ENCODE measurements around the gene LRRC10. TPM values are rescaled to one million over a fixed set of nuclear protein-coding genes. Genes with fewer than 3 reads are reported as not detected.

LRRC10 gene
- polyA plus RNA-seq, 2 of the 4 experiments (the other 2 are of a cell fraction), result not detected

DNA sequence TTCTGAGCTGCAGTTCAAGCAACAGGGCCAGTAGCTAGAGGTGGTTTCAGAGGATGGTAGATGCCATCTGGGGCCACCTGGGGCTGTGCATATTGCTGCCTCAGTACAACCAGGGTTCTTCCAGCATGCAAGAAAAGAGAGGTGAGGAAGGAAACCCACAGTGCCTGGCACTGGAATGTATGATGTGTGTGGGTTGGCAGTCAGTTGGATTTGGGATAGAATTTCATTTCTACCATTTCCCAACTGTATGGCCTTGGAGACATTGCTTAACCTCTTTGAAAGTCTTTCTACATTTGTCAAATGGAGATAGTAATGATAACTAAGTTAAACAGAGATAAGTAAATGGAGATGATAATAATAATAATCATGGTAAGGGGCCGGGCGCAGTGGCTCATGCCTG, 10.2 kb upstream of the LRRC10 start:
- no peak for ATAC-seq
- no peaks in the 10 kb centered on the region for H3K4me1 ChIP-seq
- H3K9me3 ChIP-seq, result no peaks in the 10 kb centered on the region
- no peak overlapping the region for H3K27ac ChIP-seq
- POLR2A ChIA-PET, result no interaction called here
- TF ChIP-seq CBX8 (IDR thresholded peaks at IDR 0.05), result no peak
- TF ChIP-seq ZFP36 (IDR thresholded peaks at IDR 0.05; ENCODE audit: borderline replicate concordance, partially characterized antibody), result no peak
- no peak for TF ChIP-seq TP53 (CRISPR knock-in tag; IDR thresholded peaks at IDR 0.05)
- no peak for TF ChIP-seq PHF8 (IDR thresholded peaks at IDR 0.05; ENCODE audit: borderline replicate concordance, low read depth)
- no peak for TF ChIP-seq KDM1A (IDR thresholded peaks at IDR 0.05; ENCODE audit: low read depth)
- TF ChIP-seq POLR2AphosphoS2 (conservative IDR thresholded peaks at IDR 0.05; ENCODE audit: low read length), result no peak
- no peak for TF ChIP-seq HOXA7 (CRISPR knock-in tag; IDR thresholded peaks at IDR 0.05)
- no peak for TF ChIP-seq HOXB5 (CRISPR knock-in tag; IDR thresholded peaks at IDR 0.05)
- no peak for TF ChIP-seq KDM5A (IDR thresholded peaks at IDR 0.05)
- no peak for TF ChIP-seq GATA3 (IDR thresholded peaks at IDR 0.05; ENCODE audit: borderline replicate concordance)
- TF ChIP-seq RCOR1 (IDR thresholded peaks at IDR 0.05; ENCODE audit: low read depth, low read length), result no peak
- no peak for TF ChIP-seq HDAC2 (IDR thresholded peaks at IDR 0.05)
- TF ChIP-seq FOSB (CRISPR knock-in tag; IDR thresholded peaks at IDR 0.05), result no peak
- no peak for TF ChIP-seq ZSCAN20 (CRISPR knock-in tag; IDR thresholded peaks at IDR 0.05)
- no peak for TF ChIP-seq NR3C1 (IDR thresholded peaks at IDR 0.05)
- no peak for TF ChIP-seq BHLHE40 (IDR thresholded peaks at IDR 0.05; ENCODE audit: low read depth, low read length)
- TF ChIP-seq MYC (IDR thresholded peaks at IDR 0.05; ENCODE audit: borderline replicate concordance, low read length), result no peak
- no peak for TF ChIP-seq JUN (IDR thresholded peaks at IDR 0.05)
- no peak for FAIRE-seq
- no peak overlapping the region for H3K4me2 ChIP-seq
- WGBS (ENCODE audit: missing lambda C conversion rate), result 86% methylated on average over 2 of the region's 2 CpGs
- CTCF ChIA-PET, result interaction anchor here (1.4 to 8.1 kb wide), 2 partner anchors 17 to 50 kb away, joined by 6 to 53 read pairs; no protein-coding TSS in a partner anchor
- DNase-seq (ENCODE audit: low read depth in 1 of 2, low spot score in 1 of 2), result no peak
- H3K4me3 ChIP-seq, result no peak overlapping the region

DNA sequence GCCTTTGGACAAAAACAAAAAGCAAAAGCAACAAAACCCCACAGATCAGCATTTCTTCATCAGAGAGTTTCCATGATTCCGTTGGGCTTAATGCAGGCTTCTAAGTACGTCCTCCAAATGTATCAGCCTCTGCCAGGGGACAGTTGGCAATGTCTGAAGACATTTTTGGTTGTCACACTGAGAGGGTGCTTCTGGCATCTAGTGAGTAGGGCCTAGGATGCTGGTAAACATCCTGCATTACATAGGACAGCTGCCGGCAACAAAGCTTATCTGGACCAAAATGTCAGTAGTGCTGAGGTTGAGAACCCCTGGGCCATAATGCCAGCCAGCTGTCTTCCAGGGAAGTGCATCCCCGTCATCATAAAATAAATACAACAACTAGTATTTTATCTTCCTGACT, 9.4 kb upstream of the LRRC10 start:
- H3K4me1 ChIP-seq, result no peaks in the 10 kb centered on the region
- WGBS (ENCODE audit: missing lambda C conversion rate), result 64% methylated on average over 4 of the region's 4 CpGs
- no peak for DNase-seq (ENCODE audit: low read depth in 1 of 2, low spot score in 1 of 2)
- ChIA-PET CTCF (interaction anchor here (1.2 to 8.1 kb wide), 3 partner anchors 10 to 49 kb away, joined by 4 to 53 read pairs (median 4); no protein-coding TSS in a partner anchor), POLR2A (no interaction called here)
- no peak overlapping the region for H3K4me3 ChIP-seq
- no peaks in the 10 kb centered on the region for H3K9me3 ChIP-seq
- ATAC-seq, result no peak
- no peak for FAIRE-seq
- no peak overlapping the region for H3K4me2 ChIP-seq
- TF ChIP-seq HEYL (CRISPR knock-in tag; IDR thresholded peaks at IDR 0.05), result no peak
- TF ChIP-seq MAFK (IDR thresholded peaks at IDR 0.05; ENCODE audit: partially characterized antibody), result peak; percentile 20
- TF ChIP-seq, protein P1, sequence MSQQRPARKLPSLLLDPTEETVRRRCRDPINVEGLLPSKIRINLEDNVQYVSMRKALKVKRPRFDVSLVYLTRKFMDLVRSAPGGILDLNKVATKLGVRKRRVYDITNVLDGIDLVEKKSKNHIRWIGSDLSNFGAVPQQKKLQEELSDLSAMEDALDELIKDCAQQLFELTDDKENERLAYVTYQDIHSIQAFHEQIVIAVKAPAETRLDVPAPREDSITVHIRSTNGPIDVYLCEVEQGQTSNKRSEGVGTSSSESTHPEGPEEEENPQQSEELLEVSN (IDR thresholded peaks at IDR 0.05; ENCODE audit: borderline replicate concordance, low read depth), result no peak
- TF ChIP-seq SREBF2 (IDR thresholded peaks at IDR 0.05), result no peak
- no peak overlapping the region for H3K27ac ChIP-seq

DNA sequence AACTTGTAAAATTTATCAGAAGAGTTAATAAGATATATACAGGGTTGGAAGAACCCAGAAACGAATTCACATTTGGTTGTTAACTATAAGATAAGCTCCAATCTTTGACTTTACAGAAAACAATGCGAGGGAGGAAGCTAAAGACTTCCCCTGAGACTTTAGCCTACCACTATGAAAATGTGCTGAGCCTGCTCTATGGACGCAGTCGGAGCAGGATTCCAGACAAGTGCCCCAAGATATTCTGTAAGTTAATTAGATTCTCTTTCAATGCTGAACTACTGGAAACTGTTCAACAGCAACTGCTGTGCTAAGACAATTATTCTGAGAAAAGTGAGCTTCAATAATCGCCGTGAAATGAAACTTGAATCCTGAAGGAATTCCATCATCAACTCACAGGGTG, 8.3 kb upstream of the LRRC10 start:
- FAIRE-seq, result no peak
- POLR2A ChIA-PET, result no interaction called here
- no peak overlapping the region for H3K4me2 ChIP-seq
- H3K4me3 ChIP-seq, result no peak overlapping the region
- no peaks in the 10 kb centered on the region for H3K9me3 ChIP-seq
- no peak for TF ChIP-seq PHF8 (IDR thresholded peaks at IDR 0.05; ENCODE audit: borderline replicate concordance, low read depth)
- no peak for TF ChIP-seq EP300 (IDR thresholded peaks at IDR 0.05)
- TF ChIP-seq, protein P2, sequence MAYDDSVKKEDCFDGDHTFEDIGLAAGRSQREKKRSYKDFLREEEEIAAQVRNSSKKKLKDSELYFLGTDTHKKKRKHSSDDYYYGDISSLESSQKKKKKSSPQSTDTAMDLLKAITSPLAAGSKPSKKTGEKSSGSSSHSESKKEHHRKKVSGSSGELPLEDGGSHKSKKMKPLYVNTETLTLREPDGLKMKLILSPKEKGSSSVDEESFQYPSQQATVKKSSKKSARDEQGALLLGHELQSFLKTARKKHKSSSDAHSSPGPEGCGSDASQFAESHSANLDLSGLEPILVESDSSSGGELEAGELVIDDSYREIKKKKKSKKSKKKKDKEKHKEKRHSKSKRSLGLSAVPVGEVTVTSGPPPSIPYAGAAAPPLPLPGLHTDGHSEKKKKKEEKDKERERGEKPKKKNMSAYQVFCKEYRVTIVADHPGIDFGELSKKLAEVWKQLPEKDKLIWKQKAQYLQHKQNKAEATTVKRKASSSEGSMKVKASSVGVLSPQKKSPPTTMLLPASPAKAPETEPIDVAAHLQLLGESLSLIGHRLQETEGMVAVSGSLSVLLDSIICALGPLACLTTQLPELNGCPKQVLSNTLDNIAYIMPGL (CRISPR knock-in tag; IDR thresholded peaks at IDR 0.05; ENCODE audit: borderline replicate concordance), result no peak
- no peak for TF ChIP-seq GATA3 (IDR thresholded peaks at IDR 0.05; ENCODE audit: borderline replicate concordance)
- no peak for TF ChIP-seq RCOR1 (IDR thresholded peaks at IDR 0.05; ENCODE audit: low read depth, low read length)
- TF ChIP-seq SMC3 (IDR thresholded peaks at IDR 0.05), result no peak
- no peak for TF ChIP-seq FOSB (CRISPR knock-in tag; IDR thresholded peaks at IDR 0.05)
- TF ChIP-seq CBX2 (IDR thresholded peaks at IDR 0.05; ENCODE audit: borderline replicate concordance, low read depth), result no peak
- CTCF ChIA-PET, result interaction anchor here (0.8 to 8.1 kb wide), 5 partner anchors 9 to 119 kb away, joined by 3 to 53 read pairs (median 3); no protein-coding TSS in a partner anchor
- DNase-seq (ENCODE audit: low read depth in 1 of 2, low spot score in 1 of 2), result no peak
- no peak overlapping the region for H3K27ac ChIP-seq
- WGBS (ENCODE audit: missing lambda C conversion rate), result 68% methylated on average over 6 of the region's 6 CpGs
- no peaks in the 10 kb centered on the region for H3K4me1 ChIP-seq
- ATAC-seq, result no peak
